Measurements from ENCODE around the gene CHRNB1. TPM values are rescaled to one million over a fixed set of nuclear protein-coding genes. Genes with fewer than 3 reads are reported as not detected.

Gene CHRNB1
- total RNA-seq, 1 experiment from 2014 or later: 1.7 TPM

- ChIA-PET POLR2A (no interaction called here), CTCF (interaction anchor here (1.3 kb wide), 1 partner anchor 63 kb away, joined by 8 read pairs; the partner anchor contains the start of gene FGF11)
- BruUV-seq (replicated peaks): no TSS peak
- Mint-ChIP-seq H3K27me3 (ENCODE audit: insufficient read depth, unreplicated experiment) (no peaks in the 10 kb centered on the region), H3K9me3 (ENCODE audit: unreplicated experiment) (no peaks in the 10 kb centered on the region), H3K4me1 (ENCODE audit: low read depth, unreplicated experiment) (no peaks in the 10 kb centered on the region), H3K36me3 (ENCODE audit: insufficient read depth, unreplicated experiment) (peaks cover 78% of the 10 kb centered on the region), H3K4me3 (ENCODE audit: unreplicated experiment) (no peak overlapping the region), H3K27ac (ENCODE audit: unreplicated experiment) (no peak overlapping the region)
- no peaks in the 10 kb centered on the region for H3K4me1 ChIP-seq
- no peaks in the 10 kb centered on the region for H3K9me3 ChIP-seq
- peak in 1 of 2 experiments; percentile 12 for TF ChIP-seq CTCF (IDR thresholded peaks at IDR 0.05; ENCODE audit: insufficient read depth in 1 of 2, low read depth in 1 of 2, low read length in 1 of 2, severe bottlenecking in 1 of 2, unreplicated experiment in 1 of 2)
- intact Hi-C loops (cut with micrococcal nuclease; ENCODE audit: unreplicated experiment): no loop called here
- H3K4me3 ChIP-seq (ENCODE audit: low read depth, low read length): no peak overlapping the region
- DNase-seq: peak in 1 of 2 experiments; percentile 20
- no peaks in the 10 kb centered on the region; the same call in none of the 2 replicates for H3K36me3 ChIP-seq (ENCODE audit: control insufficient read depth, insufficient read depth, low read length)
- H3K27me3 ChIP-seq (replicated peaks; ENCODE audit: control insufficient read depth, insufficient read depth, low read length): no peaks in the 10 kb centered on the region
These were observed 58.1 kb downstream of the CHRNB1 start for GRCh38 chr17:7502987-7503386.

DNA sequence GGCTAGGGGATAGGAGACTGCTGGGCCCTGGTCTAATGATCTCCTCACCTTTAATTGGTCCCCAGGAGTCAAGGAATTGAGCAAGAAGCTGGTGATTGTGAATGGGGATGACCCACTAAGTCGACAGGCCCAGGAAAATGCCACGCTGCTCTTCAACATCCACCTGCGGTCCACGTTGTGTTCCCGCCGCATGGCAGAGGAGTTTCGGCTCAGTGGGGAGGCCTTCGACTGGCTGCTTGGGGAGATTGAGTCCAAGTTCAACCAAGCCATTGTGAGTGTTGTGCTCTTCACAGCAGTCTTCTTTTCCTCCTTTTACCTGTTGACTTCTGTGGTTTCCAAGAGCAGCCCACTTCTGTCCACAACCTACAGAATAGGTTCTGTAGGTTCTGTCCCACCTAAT is 58.7 kb downstream of the CHRNB1 start:
- Mint-ChIP-seq H3K27me3 (ENCODE audit: insufficient read depth, unreplicated experiment) (no peaks in the 10 kb centered on the region), H3K36me3 (ENCODE audit: insufficient read depth, unreplicated experiment) (peaks cover 79% of the 10 kb centered on the region), H3K4me1 (ENCODE audit: low read depth, unreplicated experiment) (no peaks in the 10 kb centered on the region), H3K4me3 (ENCODE audit: unreplicated experiment) (no peak overlapping the region), H3K9me3 (ENCODE audit: unreplicated experiment) (no peaks in the 10 kb centered on the region), H3K27ac (ENCODE audit: unreplicated experiment) (no peak overlapping the region)
- H3K4me1 ChIP-seq: no peaks in the 10 kb centered on the region
- DNase-seq: no peak
- no peaks in the 10 kb centered on the region; the same call in none of the 2 replicates for H3K36me3 ChIP-seq (ENCODE audit: control insufficient read depth, insufficient read depth, low read length)
- TF ChIP-seq CTCF (IDR thresholded peaks at IDR 0.05; ENCODE audit: insufficient read depth in 1 of 2, low read depth in 1 of 2, low read length in 1 of 2, severe bottlenecking in 1 of 2, unreplicated experiment in 1 of 2): no peak
- no peaks in the 10 kb centered on the region for H3K27me3 ChIP-seq (replicated peaks; ENCODE audit: control insufficient read depth, insufficient read depth, low read length)
- intact Hi-C loops (cut with micrococcal nuclease; ENCODE audit: unreplicated experiment): no loop called here
- ChIA-PET POLR2A (no interaction called here), CTCF (no interaction called here)
- BruUV-seq (replicated peaks): no TSS peak
- no peak overlapping the region for H3K4me3 ChIP-seq (ENCODE audit: low read depth, low read length)
- no peaks in the 10 kb centered on the region for H3K9me3 ChIP-seq

Other genes starting within 250 kb of the CHRNB1 start
- 0.98 and 1.8 TPM in 2 replicates for gene DLG4, start 225.2 kb upstream of the CHRNB1 start, total RNA-seq (2022)
- gene ACADVL, start 225.1 kb upstream of the CHRNB1 start, total RNA-seq (2022): 133 and 164 TPM in 2 replicates
- 38.3 and 41.3 TPM in 2 replicates for gene DVL2, start 210.5 kb upstream of the CHRNB1 start, total RNA-seq (2022)
- gene PHF23, start 205.6 kb upstream of the CHRNB1 start, total RNA-seq (2022): 20.5 and 20.6 TPM in 2 replicates
- gene GABARAP, start 202.6 kb upstream of the CHRNB1 start, total RNA-seq (2022): 129 and 140 TPM in 2 replicates
- 68.6 and 71.1 TPM in 2 replicates for gene CTDNEP1, start 193.3 kb upstream of the CHRNB1 start, total RNA-seq (2022)
- gene ELP5, start 192.8 kb upstream of the CHRNB1 start, total RNA-seq (2022): 43.2 and 43.3 TPM in 2 replicates
- 111 and 115 TPM in 2 replicates for gene CLDN7, start 182.6 kb upstream of the CHRNB1 start, total RNA-seq (2022)
- 0.35 and 0.88 TPM in 2 replicates for gene SLC2A4, start 163.3 kb upstream of the CHRNB1 start, total RNA-seq (2022)
- gene YBX2, start 150.4 kb upstream of the CHRNB1 start, total RNA-seq (2022): 21.1 and 27.6 TPM in 2 replicates
- 345 and 388 TPM in 2 replicates for gene EIF5A, start 137.4 kb upstream of the CHRNB1 start, total RNA-seq (2022)
- 36.0 and 39.2 TPM in 2 replicates for gene GPS2, start 129.7 kb upstream of the CHRNB1 start, total RNA-seq (2022)
- gene NEURL4, start 115.7 kb upstream of the CHRNB1 start, total RNA-seq (2022): 29.5 and 31.1 TPM in 2 replicates
- 1.6 TPM in 1 of 2 replicates, not detected in the other for gene ACAP1, start 108.5 kb upstream of the CHRNB1 start, total RNA-seq (2022)
- 5.1 and 5.4 TPM in 2 replicates for gene KCTD11, start 92.9 kb upstream of the CHRNB1 start, total RNA-seq (2022)
- gene TMEM95, start 89.9 kb upstream of the CHRNB1 start, total RNA-seq (2022): not detected in 2 replicates
- 6.1 and 6.4 TPM in 2 replicates for gene TNK1, start 64.0 kb upstream of the CHRNB1 start, total RNA-seq (2022)
- gene PLSCR3, start 50.5 kb upstream of the CHRNB1 start, total RNA-seq (2022): 12.7 and 14.5 TPM in 2 replicates
- 40.2 and 41.3 TPM in 2 replicates for gene TMEM256, start 41.0 kb upstream of the CHRNB1 start, total RNA-seq (2022)
- 12.6 and 16.1 TPM in 2 replicates for gene NLGN2, start 37.2 kb upstream of the CHRNB1 start, total RNA-seq (2022)
- 0.52 TPM in 1 of 2 replicates, not detected in the other for gene SPEM1, start 24.7 kb upstream of the CHRNB1 start, total RNA-seq (2022)
- gene SPEM2, start 19.4 kb upstream of the CHRNB1 start, total RNA-seq (2022): not detected in 2 replicates
- gene SPEM3, start 16.2 kb upstream of the CHRNB1 start, total RNA-seq (2022): not detected in 2 replicates
- 2.9 and 3.7 TPM in 2 replicates for gene TMEM102, start 9.6 kb upstream of the CHRNB1 start, total RNA-seq (2022)
- 0.91 and 1.3 TPM in 2 replicates for gene FGF11, start 5.5 kb upstream of the CHRNB1 start, total RNA-seq (2022)
- gene ZBTB4, start 34.6 kb downstream of the CHRNB1 start, total RNA-seq (2022): 15.5 and 16.5 TPM in 2 replicates
- gene SLC35G6, start 36.4 kb downstream of the CHRNB1 start, total RNA-seq (2022): not detected in 2 replicates
- 69.8 and 72.1 TPM in 2 replicates for gene POLR2A, start 39.3 kb downstream of the CHRNB1 start, total RNA-seq (2022)
- not detected in 2 replicates for gene TNFSF12, start 104.0 kb downstream of the CHRNB1 start, total RNA-seq (2022)
- 0.20 TPM in 1 of 2 replicates, not detected in the other for gene TNFSF13, start 113.7 kb downstream of the CHRNB1 start, total RNA-seq (2022)
- gene SENP3, start 116.9 kb downstream of the CHRNB1 start, total RNA-seq (2022): 29.2 and 30.2 TPM in 2 replicates
- gene CD68, start 134.6 kb downstream of the CHRNB1 start, total RNA-seq (2022): 1.1 and 1.6 TPM in 2 replicates
- gene MPDU1, start 138.8 kb downstream of the CHRNB1 start, total RNA-seq (2022): 44.2 and 49.7 TPM in 2 replicates
- gene SOX15, start 145.0 kb downstream of the CHRNB1 start, total RNA-seq (2022): 0.53 TPM in 1 of 2 replicates, not detected in the other
- gene FXR2, start 169.8 kb downstream of the CHRNB1 start, total RNA-seq (2022): 20.5 and 25.3 TPM in 2 replicates
- 33.0 TPM in 2 replicates for gene SAT2, start 182.8 kb downstream of the CHRNB1 start, total RNA-seq (2022)
- 0.93 and 1.2 TPM in 2 replicates for gene SHBG, start 185.1 kb downstream of the CHRNB1 start, total RNA-seq (2022)
- 0.11 and 0.14 TPM in 2 replicates for gene ATP1B2, start 205.9 kb downstream of the CHRNB1 start, total RNA-seq (2022)
- 9.2 and 11.1 TPM in 2 replicates for gene TP53, start 242.4 kb downstream of the CHRNB1 start, total RNA-seq (2022)
- 13.6 and 15.2 TPM in 2 replicates for gene WRAP53, start 243.4 kb downstream of the CHRNB1 start, total RNA-seq (2022)

Data from Caco-2 (cell line).